Osteocyte (in vitro differentiated cells): ENCODE results near the gene PIWIL4. TPM values are rescaled to one million over a fixed set of nuclear protein-coding genes. Genes with fewer than 3 reads are reported as not detected.
"Not testable (repeated sequence)": the region's sequence is repeated elsewhere in the genome, so short reads cannot be mapped to it uniquely, and the experiment has no call there.

ENCODE experiments used
- DNase-seq: peaks from one replicate; pipeline ENCODE4 v3.0.0; 2021; ENCODE audit warnings: mixed read lengths; ENCODE audit not compliant: unreplicated experiment; ENCODE audit errors: extremely low spot score
- H3K27ac Mint-ChIP-seq: one replicate; pipeline ENCODE4 v1.8.0; 2021; ENCODE audit warnings: mild to moderate bottlenecking, mixed read lengths; ENCODE audit not compliant: unreplicated experiment
- H3K27me3 Mint-ChIP-seq: one replicate; pipeline ENCODE4 v1.8.0; 2021; ENCODE audit warnings: mixed read lengths; ENCODE audit not compliant: unreplicated experiment
- H3K36me3 Mint-ChIP-seq: one replicate; pipeline ENCODE4 v1.8.0; 2021; ENCODE audit warnings: mixed read lengths; ENCODE audit not compliant: unreplicated experiment
- H3K4me1 Mint-ChIP-seq: one replicate; pipeline ENCODE4 v1.8.0; 2021; ENCODE audit warnings: mixed read lengths; ENCODE audit not compliant: unreplicated experiment
- H3K4me3 Mint-ChIP-seq: one replicate; pipeline ENCODE4 v1.8.0; 2021; ENCODE audit warnings: mild to moderate bottlenecking, moderate library complexity, mixed read lengths; ENCODE audit not compliant: unreplicated experiment
- H3K9me3 Mint-ChIP-seq: one replicate; pipeline ENCODE4 v1.8.0; 2021; ENCODE audit warnings: mixed read lengths; ENCODE audit not compliant: unreplicated experiment
- total RNA-seq: library from RNA; stranded (reverse); gene quantifications from 2 replicates; pipeline ENCODE4 v1.2.1, GENCODE V29; 2021
- TF ChIP-seq, protein P1 (sequence below): fragments of 200-600 bp; sonication (generic); IDR thresholded peaks from 2 replicates; pipeline ENCODE4 v1.5.0; 2021; ENCODE audit warnings: antibody characterized with exemption, mild to moderate bottlenecking, moderate library complexity

PIWIL4 gene
- total RNA-seq, 1 donor from 2014 or later, result 1.2 TPM

DNA sequence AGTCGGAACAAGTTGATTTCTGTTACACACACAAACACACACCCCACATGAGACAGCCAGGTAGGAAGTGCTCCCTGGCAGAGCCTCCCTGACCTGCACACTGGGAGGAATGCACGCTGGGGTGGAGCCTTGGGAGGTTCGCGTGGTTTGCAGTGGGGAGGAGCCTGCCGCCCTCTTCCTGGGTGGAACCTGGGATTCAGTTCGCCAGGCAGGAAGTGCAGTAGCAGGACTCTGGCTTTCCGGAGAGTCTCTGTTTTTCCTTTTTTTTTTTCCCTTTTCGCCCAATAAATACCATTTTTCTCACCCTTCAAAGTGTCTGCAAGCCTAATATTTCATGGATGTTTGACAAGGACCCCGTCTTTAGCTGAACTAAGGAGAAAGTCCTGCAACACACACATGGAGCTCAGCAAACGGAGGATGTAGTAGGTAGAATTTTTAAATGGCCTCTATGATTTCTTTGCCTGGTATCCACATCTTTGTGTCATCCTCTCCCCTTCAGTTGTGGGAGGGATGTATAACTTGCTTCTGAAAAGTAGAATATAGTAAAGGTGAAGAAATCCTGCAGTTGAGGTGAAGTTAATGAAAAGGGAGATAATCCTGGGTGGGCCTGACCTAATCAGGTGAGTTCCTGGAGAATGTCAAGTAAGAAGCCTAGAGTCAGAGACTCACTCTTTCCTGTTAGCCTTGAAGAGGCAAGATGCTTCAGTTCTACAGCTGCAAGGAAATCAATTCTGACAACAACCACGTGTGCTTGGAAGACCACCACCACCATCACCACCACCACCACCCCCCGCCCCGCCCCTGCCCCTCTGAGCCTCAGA lies 72.9 kb downstream of the PIWIL4 start:
- DNase-seq, result no peak
- Mint-ChIP-seq H3K27me3 (peaks cover 2% of the 10 kb centered on the region), H3K9me3 (no peaks in the 10 kb centered on the region), H3K4me1 (peaks cover 9% of the 10 kb centered on the region), H3K4me3 (no peak overlapping the region), H3K27ac (no peak overlapping the region), H3K36me3 (no peaks in the 10 kb centered on the region)
- TF ChIP-seq, protein P1, sequence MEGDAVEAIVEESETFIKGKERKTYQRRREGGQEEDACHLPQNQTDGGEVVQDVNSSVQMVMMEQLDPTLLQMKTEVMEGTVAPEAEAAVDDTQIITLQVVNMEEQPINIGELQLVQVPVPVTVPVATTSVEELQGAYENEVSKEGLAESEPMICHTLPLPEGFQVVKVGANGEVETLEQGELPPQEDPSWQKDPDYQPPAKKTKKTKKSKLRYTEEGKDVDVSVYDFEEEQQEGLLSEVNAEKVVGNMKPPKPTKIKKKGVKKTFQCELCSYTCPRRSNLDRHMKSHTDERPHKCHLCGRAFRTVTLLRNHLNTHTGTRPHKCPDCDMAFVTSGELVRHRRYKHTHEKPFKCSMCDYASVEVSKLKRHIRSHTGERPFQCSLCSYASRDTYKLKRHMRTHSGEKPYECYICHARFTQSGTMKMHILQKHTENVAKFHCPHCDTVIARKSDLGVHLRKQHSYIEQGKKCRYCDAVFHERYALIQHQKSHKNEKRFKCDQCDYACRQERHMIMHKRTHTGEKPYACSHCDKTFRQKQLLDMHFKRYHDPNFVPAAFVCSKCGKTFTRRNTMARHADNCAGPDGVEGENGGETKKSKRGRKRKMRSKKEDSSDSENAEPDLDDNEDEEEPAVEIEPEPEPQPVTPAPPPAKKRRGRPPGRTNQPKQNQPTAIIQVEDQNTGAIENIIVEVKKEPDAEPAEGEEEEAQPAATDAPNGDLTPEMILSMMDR, result no peak

DNA sequence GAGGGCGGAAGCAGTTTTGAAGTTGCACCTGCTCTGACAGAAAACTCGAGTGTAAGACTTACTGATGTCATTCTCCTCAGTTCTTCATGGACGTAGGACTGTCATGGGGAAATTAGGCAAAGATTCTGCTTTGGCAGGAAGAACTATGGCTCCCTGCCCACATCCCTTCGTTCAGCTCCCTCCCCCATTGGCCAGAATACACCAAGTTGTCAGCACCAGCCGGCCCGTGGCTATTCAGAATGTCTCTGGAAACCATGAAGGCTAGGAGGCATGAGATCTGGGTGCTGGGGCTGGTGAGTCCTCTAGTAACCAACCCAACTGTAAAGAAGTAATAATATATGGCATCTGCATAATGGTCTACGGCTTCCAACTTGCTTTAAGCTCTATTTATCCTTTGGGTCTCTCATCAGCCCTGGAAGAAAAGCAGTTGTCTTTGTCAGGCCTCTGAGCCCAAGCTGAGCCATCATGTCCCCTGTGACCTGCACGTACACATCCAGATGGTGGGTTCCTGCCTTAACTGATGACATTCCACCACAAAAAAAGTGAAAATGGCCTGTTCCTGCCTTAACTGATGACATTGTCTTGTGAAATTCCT lies 74.1 kb downstream of the PIWIL4 start:
- no peak for DNase-seq
- H3K9me3 Mint-ChIP-seq, result no peaks in the 10 kb centered on the region
- H3K36me3 Mint-ChIP-seq, result no peaks in the 10 kb centered on the region
- peaks cover 2% of the 10 kb centered on the region for H3K27me3 Mint-ChIP-seq
- H3K27ac Mint-ChIP-seq, result no peak overlapping the region
- TF ChIP-seq, protein P1, result no peak
- peaks cover 9% of the 10 kb centered on the region for H3K4me1 Mint-ChIP-seq
- no peak overlapping the region for H3K4me3 Mint-ChIP-seq

DNA sequence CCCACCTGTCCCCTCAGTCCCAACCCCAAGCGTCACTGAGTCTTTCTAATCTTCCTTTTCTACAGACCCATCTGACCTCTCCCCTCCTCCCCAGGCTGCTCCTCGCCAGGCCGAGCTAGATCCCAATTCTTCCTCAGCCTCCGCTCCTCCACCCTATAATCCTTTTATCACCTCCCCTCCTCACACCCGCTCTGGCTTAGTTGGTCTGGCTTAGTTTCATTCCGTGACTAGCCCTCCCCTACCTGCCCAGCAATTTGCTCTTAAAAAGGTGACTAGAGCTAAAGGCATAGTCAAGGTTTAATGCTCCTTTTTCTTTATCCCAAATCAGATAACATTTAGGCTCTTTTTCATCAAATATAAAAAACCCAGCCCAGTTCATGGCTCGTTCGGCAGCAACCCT lies 76.0 kb downstream of the PIWIL4 start:
- not testable (repeated sequence) for H3K36me3 Mint-ChIP-seq, H3K27ac Mint-ChIP-seq, H3K4me3 Mint-ChIP-seq, H3K4me1 Mint-ChIP-seq, H3K9me3 Mint-ChIP-seq, H3K27me3 Mint-ChIP-seq, DNase-seq

DNA sequence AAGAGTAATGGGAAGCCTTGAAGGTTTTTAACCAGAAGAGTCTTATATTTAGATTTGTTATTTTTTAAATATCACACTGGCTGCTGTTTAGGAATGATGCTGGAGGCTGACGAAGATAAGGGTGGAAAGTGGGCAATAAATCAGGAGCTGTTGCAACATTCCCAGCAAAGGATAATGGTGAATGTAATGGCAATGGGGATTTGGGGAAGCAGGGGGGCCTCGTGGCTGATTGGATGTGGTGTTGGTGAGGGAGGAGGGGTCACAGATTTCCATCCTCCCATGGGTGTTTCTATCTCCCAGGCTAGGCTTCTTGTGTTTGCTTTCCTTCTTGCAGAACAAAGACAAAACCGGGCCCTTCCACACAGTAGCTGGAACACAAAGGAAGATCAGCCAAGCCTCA lies 80.8 kb downstream of the PIWIL4 start:
- Mint-ChIP-seq H3K27me3 (no peaks in the 10 kb centered on the region), H3K36me3 (no peaks in the 10 kb centered on the region), H3K4me1 (peaks cover 11% of the 10 kb centered on the region), H3K4me3 (no peak overlapping the region), H3K27ac (no peak overlapping the region), H3K9me3 (no peaks in the 10 kb centered on the region)
- peak; percentile 23 for DNase-seq
- TF ChIP-seq, protein P1, result no peak

DNA sequence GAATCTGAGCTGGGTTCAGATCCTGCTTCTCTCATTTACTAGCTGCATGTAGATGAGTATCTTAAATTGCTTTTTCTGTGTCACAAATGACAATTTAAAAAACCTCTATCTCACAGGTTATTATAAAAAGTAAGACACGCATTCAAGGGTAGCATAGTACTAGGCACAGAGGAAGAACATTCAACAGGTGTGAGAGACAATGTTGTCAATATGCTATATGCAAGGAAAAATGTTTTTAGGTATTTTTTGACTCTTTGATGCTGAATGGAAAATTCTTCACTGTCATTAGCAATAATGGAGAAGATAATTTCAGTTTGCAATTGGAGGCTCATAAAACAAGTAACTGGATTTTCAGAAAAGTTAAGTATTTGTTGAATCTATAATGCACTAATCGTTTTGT lies 81.6 kb downstream of the PIWIL4 start:
- H3K4me1 Mint-ChIP-seq, result peaks cover 11% of the 10 kb centered on the region
- DNase-seq, result no peak
- H3K27me3 Mint-ChIP-seq, result no peaks in the 10 kb centered on the region
- no peak overlapping the region for H3K27ac Mint-ChIP-seq
- no peaks in the 10 kb centered on the region for H3K9me3 Mint-ChIP-seq
- no peaks in the 10 kb centered on the region for H3K36me3 Mint-ChIP-seq
- no peak overlapping the region for H3K4me3 Mint-ChIP-seq
- TF ChIP-seq, protein P1, result no peak
